Fibroblast of lung (primary cell): ENCODE data around the gene SP1.

ENCODE experiments used
- EZH2 ChIP-seq: IDR thresholded peaks from 2 replicates; pipeline ENCODE4 v1.5.1; 2012; ENCODE audit warnings: low read length, control low read depth, mild to moderate bottlenecking; ENCODE audit errors: missing control alignments
- TF ChIP-seq, protein P1 (sequence below), 2 donors: IDR thresholded peaks in 1 of 2; conservative IDR thresholded peaks in 1 of 2; 1 replicate in 1 of 2; 2 replicates in 1 of 2; pipeline ENCODE4 v1.5.1; 2011 to 2012; ENCODE audit warnings: low read length in 2 of 2, control low read depth in 1 of 2, inconsistent platforms in 1 of 2, low read depth in 1 of 2, mild to moderate bottlenecking in 1 of 2

DNA sequence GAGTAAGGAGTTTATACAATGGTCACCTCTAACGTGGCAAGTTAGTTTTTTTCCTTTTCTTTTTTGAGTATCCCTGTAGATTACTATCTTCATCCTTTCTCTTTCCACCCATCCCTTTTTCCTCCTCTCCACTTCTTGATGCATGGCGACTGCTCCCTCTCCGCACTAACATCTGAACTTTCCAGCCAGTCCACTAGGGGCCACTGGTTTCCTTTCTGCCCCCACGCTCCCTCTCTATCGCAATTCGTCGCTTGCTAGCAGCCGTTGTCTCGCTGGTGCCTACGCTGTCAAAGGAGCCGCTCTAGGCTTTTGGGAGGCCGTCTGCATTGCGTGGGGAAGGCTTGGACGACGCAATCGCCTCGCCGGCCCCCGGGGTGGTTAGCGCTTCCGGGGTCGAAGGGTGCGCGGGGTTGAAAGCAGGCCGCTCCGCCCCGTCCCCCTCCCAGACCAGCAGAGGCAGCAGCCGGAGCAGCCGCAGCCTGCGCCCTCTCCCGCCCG lies 71.7 kb downstream of the SP1 start, which contains the start of gene PCBP2:
- TF ChIP-seq, protein P1, sequence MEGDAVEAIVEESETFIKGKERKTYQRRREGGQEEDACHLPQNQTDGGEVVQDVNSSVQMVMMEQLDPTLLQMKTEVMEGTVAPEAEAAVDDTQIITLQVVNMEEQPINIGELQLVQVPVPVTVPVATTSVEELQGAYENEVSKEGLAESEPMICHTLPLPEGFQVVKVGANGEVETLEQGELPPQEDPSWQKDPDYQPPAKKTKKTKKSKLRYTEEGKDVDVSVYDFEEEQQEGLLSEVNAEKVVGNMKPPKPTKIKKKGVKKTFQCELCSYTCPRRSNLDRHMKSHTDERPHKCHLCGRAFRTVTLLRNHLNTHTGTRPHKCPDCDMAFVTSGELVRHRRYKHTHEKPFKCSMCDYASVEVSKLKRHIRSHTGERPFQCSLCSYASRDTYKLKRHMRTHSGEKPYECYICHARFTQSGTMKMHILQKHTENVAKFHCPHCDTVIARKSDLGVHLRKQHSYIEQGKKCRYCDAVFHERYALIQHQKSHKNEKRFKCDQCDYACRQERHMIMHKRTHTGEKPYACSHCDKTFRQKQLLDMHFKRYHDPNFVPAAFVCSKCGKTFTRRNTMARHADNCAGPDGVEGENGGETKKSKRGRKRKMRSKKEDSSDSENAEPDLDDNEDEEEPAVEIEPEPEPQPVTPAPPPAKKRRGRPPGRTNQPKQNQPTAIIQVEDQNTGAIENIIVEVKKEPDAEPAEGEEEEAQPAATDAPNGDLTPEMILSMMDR (conservative IDR thresholded peaks at IDR 0.05 in 1 of 2, IDR thresholded peaks at IDR 0.05 in 1 of 2; ENCODE audit: low read depth in 1 of 2, low read length in 2 of 2), result peak; percentile 90
- no peak for TF ChIP-seq EZH2
